H9 (cell line): ENCODE data around the gene GFPT1. TPM values are rescaled to one million over a fixed set of nuclear protein-coding genes. Genes with fewer than 3 reads are reported as not detected.

ENCODE experiments used
- DNase-seq: peaks from one replicate; pipeline ENCODE4 v3.0.0-alpha.2; 2017
- H2AFZ ChIP-seq: one replicate; pipeline ENCODE4 v1.6.1; 2013; ENCODE audit warnings: mild to moderate bottlenecking, low read length, control low read depth, moderate library complexity
- H2AK5ac ChIP-seq: 2 replicates; pipeline ENCODE4 v1.6.1; 2013; ENCODE audit warnings: low read length, control low read depth, mixed read lengths; ENCODE audit not compliant: insufficient read length
- H2BK120ac ChIP-seq: one replicate; pipeline ENCODE4 v1.6.1; 2013; ENCODE audit warnings: low read depth, mild to moderate bottlenecking, low read length, control low read depth, inconsistent platforms; ENCODE audit not compliant: poor library complexity, severe bottlenecking
- H2BK12ac ChIP-seq: 2 replicates; pipeline ENCODE4 v1.6.1; 2013; ENCODE audit warnings: low read length, control low read depth, mixed read lengths, low read depth; ENCODE audit not compliant: insufficient read length
- H2BK15ac ChIP-seq: 2 replicates; pipeline ENCODE4 v1.6.1; 2013; ENCODE audit warnings: low read depth, low read length, control low read depth
- H2BK20ac ChIP-seq: one replicate; pipeline ENCODE4 v1.6.1; 2013; ENCODE audit warnings: low read depth, mild to moderate bottlenecking, low read length, control low read depth, inconsistent platforms; ENCODE audit not compliant: poor library complexity, severe bottlenecking
- H2BK5ac ChIP-seq: 2 replicates; pipeline ENCODE4 v1.6.1; 2013; ENCODE audit warnings: low read length, control low read depth, mixed read lengths; ENCODE audit not compliant: insufficient read length
- H3K14ac ChIP-seq: 2 replicates; pipeline ENCODE4 v1.6.1; 2013; ENCODE audit warnings: low read length, control low read depth; ENCODE audit not compliant: insufficient read depth
- H3K18ac ChIP-seq: 2 replicates; pipeline ENCODE4 v1.6.1; 2013; ENCODE audit warnings: low read depth, mild to moderate bottlenecking, mixed read lengths, low read length, control low read depth; ENCODE audit not compliant: insufficient read length
- H3K23ac ChIP-seq: 2 replicates; pipeline ENCODE4 v1.6.1; 2013; ENCODE audit warnings: low read length, control low read depth, mixed read lengths, low read depth; ENCODE audit not compliant: insufficient read length
- H3K23me2 ChIP-seq: 2 replicates; pipeline ENCODE4 v1.6.1; 2013; ENCODE audit warnings: low read depth, mild to moderate bottlenecking, mixed read lengths, low read length, control low read depth; ENCODE audit not compliant: insufficient read length, poor library complexity, severe bottlenecking
- H3K27ac ChIP-seq: 2 replicates; pipeline ENCODE4 v1.5.1; 2013; ENCODE audit warnings: low read length, control low read depth, mixed read lengths, low read depth; ENCODE audit not compliant: insufficient read length
- H3K27me3 ChIP-seq: 2 replicates; pipeline ENCODE4 v1.6.1; 2013; ENCODE audit warnings: low read length, control low read depth, inconsistent platforms; ENCODE audit not compliant: insufficient read depth
- H3K4ac ChIP-seq: 2 replicates; pipeline ENCODE4 v1.6.1; 2013; ENCODE audit warnings: low read depth, mild to moderate bottlenecking, control low read depth, inconsistent platforms, low read length, moderate library complexity
- H3K4me1 ChIP-seq: 2 replicates; pipeline ENCODE4 v1.6.1; 2013; ENCODE audit warnings: low read length, control low read depth, inconsistent platforms; ENCODE audit not compliant: insufficient read depth
- H3K4me2 ChIP-seq: 2 replicates; pipeline ENCODE4 v1.6.1; 2013; ENCODE audit warnings: low read length, control low read depth, mixed read lengths; ENCODE audit not compliant: insufficient read length, insufficient read depth
- H3K56ac ChIP-seq: 2 replicates; pipeline ENCODE4 v1.6.1; 2013; ENCODE audit warnings: low read depth, mild to moderate bottlenecking, mixed read lengths, low read length, control low read depth; ENCODE audit not compliant: insufficient read length
- H3K79me1 ChIP-seq: 2 replicates; pipeline ENCODE4 v1.6.1; 2013; ENCODE audit warnings: low read depth, mild to moderate bottlenecking, moderate library complexity, low read length, control low read depth, inconsistent platforms; ENCODE audit not compliant: insufficient read depth, poor library complexity, severe bottlenecking
- H3K79me2 ChIP-seq: 2 replicates; pipeline ENCODE4 v1.6.1; 2013; ENCODE audit warnings: low read length, control low read depth, inconsistent platforms; ENCODE audit not compliant: insufficient read depth
- H3K9ac ChIP-seq: 2 replicates; pipeline ENCODE4 v1.6.1; 2013; ENCODE audit warnings: low read length, control low read depth, mixed read lengths; ENCODE audit not compliant: insufficient read length; ENCODE audit errors: extremely low read depth
- H3K9me3 ChIP-seq: one replicate; pipeline ENCODE4 v1.6.1; 2013; ENCODE audit warnings: low read depth, low read length, inconsistent platforms; ENCODE audit not compliant: control insufficient read depth
- H3T11ph ChIP-seq: one replicate; pipeline ENCODE4 v1.6.1; 2013; ENCODE audit warnings: mild to moderate bottlenecking, low read length, control low read depth, inconsistent platforms
- H4K20me1 ChIP-seq: one replicate; pipeline ENCODE4 v1.6.1; 2013; ENCODE audit not compliant: control insufficient read depth, insufficient read length, insufficient read depth
- H4K5ac ChIP-seq: 2 replicates; pipeline ENCODE4 v1.6.1; 2013; ENCODE audit warnings: low read depth, mild to moderate bottlenecking, mixed read lengths, low read length, control low read depth; ENCODE audit not compliant: insufficient read length
- H4K8ac ChIP-seq: replicated peaks from 2 replicates; pipeline ENCODE4 v1.6.1; 2013; ENCODE audit warnings: low read length, control low read depth, mixed read lengths, low read depth; ENCODE audit not compliant: insufficient read length
- H4K91ac ChIP-seq: 2 replicates; pipeline ENCODE4 v1.6.1; 2013; ENCODE audit warnings: low read depth, mild to moderate bottlenecking, moderate library complexity, mixed read lengths, low read length, control low read depth; ENCODE audit not compliant: insufficient read length
- H3K27ac Mint-ChIP-seq, 3 experiments: 2 replicates in 2 of 3; 3 replicates in 1 of 3; pipeline ENCODE4 v1.8.0; 2020 to 2021; ENCODE audit warnings: mixed read lengths in 3 of 3, mild to moderate bottlenecking in 1 of 3, moderate library complexity in 1 of 3
- H3K27me3 Mint-ChIP-seq: 2 replicates; pipeline ENCODE4 v1.8.0; 2021; ENCODE audit warnings: low read depth, mild to moderate bottlenecking, moderate library complexity, mixed read lengths
- H3K36me3 Mint-ChIP-seq, 3 experiments: 2 replicates in 2 of 3; 3 replicates in 1 of 3; pipeline ENCODE4 v1.8.0; 2020 to 2021; ENCODE audit warnings: low read depth in 3 of 3, mixed read lengths in 3 of 3; ENCODE audit not compliant: insufficient read depth in 1 of 3
- H3K4me1 Mint-ChIP-seq, 2 experiments: 2 replicates each; pipeline ENCODE4 v1.8.0; 2020; ENCODE audit warnings: mixed read lengths in 2 of 2
- H3K4me3 Mint-ChIP-seq, 2 experiments: 2 replicates in 1 of 2; 3 replicates in 1 of 2; pipeline ENCODE4 v1.8.0; 2020 to 2021; ENCODE audit warnings: mild to moderate bottlenecking in 2 of 2, mixed read lengths in 2 of 2, moderate library complexity in 1 of 2
- H3K9me3 Mint-ChIP-seq, 2 experiments: 2 replicates in 1 of 2; 3 replicates in 1 of 2; pipeline ENCODE4 v1.8.0; 2020; ENCODE audit warnings: mild to moderate bottlenecking in 2 of 2, mixed read lengths in 2 of 2, moderate library complexity in 1 of 2
- CTCF ChIP-seq: fragments of 200-600 bp; sonication (generic); conservative IDR thresholded peaks from 3 replicates; pipeline ENCODE4 v1.8.0; 2021; ENCODE audit warnings: antibody characterized with exemption, mild to moderate bottlenecking
- WGBS: extraction: QIAGEN DNeasy Blood & Tissue Kit; methylation state at CpG from one replicate; pipeline ENCODE4 v1.1.7; 2013; ENCODE audit warnings: missing lambda C conversion rate, low lambda C conversion rate, mixed read lengths; ENCODE audit not compliant: insufficient read length; ENCODE audit errors: extremely low coverage; 5-methylcytosine and 5-hydroxymethylcytosine counted together
- total RNA-seq: library from RNA; stranded (reverse); gene quantifications from 2 replicates; pipeline ENCODE4 v1.2.1, GENCODE V29; 2021

GFPT1 gene
- total RNA-seq, 1 experiment from 2014 or later, result 84.4 TPM

DNA sequence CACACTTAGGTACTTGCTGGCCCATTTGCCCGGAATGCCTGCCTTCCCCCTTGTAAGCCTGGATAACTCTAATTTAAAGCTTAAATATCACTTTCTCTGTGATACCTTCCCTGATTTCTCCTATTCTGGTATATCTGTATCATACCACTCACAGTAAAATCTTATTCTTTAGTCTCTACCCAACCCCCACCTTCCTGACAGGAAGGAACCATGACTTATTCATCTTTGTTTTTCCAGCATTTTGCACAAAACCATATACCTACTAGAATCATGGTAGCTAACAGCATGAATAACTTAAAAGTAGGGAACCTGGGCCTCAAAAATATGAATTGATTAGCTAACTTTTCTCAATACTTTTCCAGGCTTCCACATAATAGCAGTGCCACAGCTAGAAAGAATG lies 111.5 kb downstream of the GFPT1 start:
- Mint-ChIP-seq H3K36me3 (no peaks in the 10 kb centered on the region), H3K9me3 (no peaks in the 10 kb centered on the region), H3K4me1 (peaks cover 0 to 7% of the 10 kb centered on the region in 2 experiments; a peak in 2 of 4 replicates), H3K4me3 (no peak overlapping the region), H3K27me3 (peaks cover 1% of the 10 kb centered on the region), H3K27ac (no peak overlapping the region)
- no CpG with 5 or more reads among the region's 1 CpG for WGBS
- Histone ChIP-seq H3K23me2 (no peaks in the 10 kb centered on the region), H4K5ac (no peak overlapping the region), H3K27ac (no peak overlapping the region), H3K9me3 (no peaks in the 10 kb centered on the region), H3K79me2 (no peaks in the 10 kb centered on the region), H3K9ac (no peak overlapping the region), H2AK5ac (no peak overlapping the region), H4K91ac (no peak overlapping the region), H3K23ac (no peak overlapping the region), H4K8ac (no peak overlapping the region), H3K79me1 (no peaks in the 10 kb centered on the region), H2BK20ac (no peak overlapping the region), H3K56ac (no peak overlapping the region), H3K14ac (no peak overlapping the region), H2BK120ac (no peak overlapping the region), H3K4ac (no peak overlapping the region), H2BK15ac (no peak overlapping the region), H4K20me1 (no peaks in the 10 kb centered on the region), H3K18ac (no peak overlapping the region), H3K4me2 (no peak overlapping the region), H2AFZ (no peak overlapping the region), H2BK5ac (no peak overlapping the region), H3T11ph (no peak overlapping the region), H3K4me1 (no peaks in the 10 kb centered on the region; the same call in 1 of the 2 replicates), H2BK12ac (no peak overlapping the region), H3K27me3 (no peaks in the 10 kb centered on the region)
- no peak for TF ChIP-seq CTCF
- no peak for DNase-seq
